Measurements from ENCODE around the gene COPB1.
"Not testable (repeated sequence)": the region's sequence is repeated elsewhere in the genome, so short reads cannot be mapped to it uniquely, and the experiment has no call there.

The COPB1 gene, protein sequence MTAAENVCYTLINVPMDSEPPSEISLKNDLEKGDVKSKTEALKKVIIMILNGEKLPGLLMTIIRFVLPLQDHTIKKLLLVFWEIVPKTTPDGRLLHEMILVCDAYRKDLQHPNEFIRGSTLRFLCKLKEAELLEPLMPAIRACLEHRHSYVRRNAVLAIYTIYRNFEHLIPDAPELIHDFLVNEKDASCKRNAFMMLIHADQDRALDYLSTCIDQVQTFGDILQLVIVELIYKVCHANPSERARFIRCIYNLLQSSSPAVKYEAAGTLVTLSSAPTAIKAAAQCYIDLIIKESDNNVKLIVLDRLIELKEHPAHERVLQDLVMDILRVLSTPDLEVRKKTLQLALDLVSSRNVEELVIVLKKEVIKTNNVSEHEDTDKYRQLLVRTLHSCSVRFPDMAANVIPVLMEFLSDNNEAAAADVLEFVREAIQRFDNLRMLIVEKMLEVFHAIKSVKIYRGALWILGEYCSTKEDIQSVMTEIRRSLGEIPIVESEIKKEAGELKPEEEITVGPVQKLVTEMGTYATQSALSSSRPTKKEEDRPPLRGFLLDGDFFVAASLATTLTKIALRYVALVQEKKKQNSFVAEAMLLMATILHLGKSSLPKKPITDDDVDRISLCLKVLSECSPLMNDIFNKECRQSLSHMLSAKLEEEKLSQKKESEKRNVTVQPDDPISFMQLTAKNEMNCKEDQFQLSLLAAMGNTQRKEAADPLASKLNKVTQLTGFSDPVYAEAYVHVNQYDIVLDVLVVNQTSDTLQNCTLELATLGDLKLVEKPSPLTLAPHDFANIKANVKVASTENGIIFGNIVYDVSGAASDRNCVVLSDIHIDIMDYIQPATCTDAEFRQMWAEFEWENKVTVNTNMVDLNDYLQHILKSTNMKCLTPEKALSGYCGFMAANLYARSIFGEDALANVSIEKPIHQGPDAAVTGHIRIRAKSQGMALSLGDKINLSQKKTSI

DNA sequence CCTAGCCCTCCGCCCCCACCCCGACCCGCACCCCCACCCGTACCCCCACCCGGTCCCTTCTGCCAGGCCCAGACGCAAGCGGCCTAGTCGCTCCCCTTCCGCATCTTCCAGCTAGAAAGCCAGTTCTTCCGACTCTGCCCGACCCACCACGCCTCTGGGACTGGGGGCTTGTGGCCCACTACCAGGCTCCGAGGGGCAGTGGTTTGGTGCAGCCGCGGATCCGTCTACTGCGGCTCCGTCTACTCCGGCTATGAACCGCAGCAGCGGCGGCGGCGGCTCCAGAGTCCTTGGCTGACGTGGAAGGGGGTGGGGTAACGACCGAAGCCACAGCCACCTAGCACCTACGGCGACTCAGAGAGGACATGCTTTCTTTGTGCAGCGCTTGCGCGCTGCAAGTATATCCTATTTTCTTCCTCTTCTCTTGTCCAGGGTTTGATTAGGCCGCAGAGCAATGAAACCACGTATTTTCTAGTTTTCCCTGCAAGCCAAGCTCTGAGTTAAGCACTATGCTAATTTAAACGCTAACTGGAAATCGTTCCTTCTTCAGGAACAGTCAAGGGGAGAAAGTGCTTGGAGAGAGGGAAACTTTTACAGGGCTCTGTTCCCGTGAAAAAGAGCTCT lies at the start of gene COPB1:
Gene COPB1, minus strand, starts transcription at position 252 of the 621 bp plus-strand sequence. CDS start 883 bp downstream, outside the sequence.
- peak; percentile 94 for DNase-seq (ENCODE audit: low spot score)

DNA sequence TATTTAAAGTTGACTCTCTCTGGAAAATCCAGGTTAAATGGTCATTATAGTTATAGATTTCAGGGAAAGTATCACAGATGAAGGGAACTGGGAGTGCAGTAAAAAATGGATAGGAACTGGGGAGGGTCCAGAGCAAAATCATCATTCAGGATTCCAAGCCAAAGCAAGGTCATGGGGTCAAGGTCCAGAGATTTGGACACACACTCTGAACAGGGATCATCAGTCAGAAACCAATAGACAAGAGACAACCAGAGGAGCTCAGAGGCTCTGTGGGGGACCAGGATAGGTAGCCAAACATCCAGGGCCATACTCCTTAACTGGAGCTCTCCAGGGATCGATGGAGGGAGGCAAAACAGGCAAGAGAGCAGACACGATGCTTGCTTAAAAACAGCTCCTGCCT lies 47.8 kb upstream of the COPB1 start:
- DNase-seq (ENCODE audit: low spot score) = no peak

DNA sequence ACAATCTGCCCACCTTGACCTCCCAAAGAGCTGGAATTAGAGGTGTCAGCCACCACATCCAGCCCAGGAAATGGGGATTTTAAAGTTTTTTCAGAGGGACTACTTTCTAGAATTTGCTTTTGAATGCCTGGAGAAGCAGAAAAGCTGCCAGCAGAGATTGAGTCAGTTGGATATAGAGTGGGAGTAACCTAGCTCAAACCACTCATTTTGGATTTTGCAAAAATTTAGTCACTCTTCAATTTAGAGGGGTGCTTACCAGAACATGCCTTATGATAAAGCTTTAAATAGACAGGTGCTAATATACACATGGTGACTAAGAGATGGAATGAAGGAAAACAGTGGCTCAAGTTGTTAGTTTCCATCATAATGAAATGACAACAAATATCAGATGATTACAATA lies 47.1 kb upstream of the COPB1 start:
- DNase-seq (ENCODE audit: low spot score) = no peak

DNA sequence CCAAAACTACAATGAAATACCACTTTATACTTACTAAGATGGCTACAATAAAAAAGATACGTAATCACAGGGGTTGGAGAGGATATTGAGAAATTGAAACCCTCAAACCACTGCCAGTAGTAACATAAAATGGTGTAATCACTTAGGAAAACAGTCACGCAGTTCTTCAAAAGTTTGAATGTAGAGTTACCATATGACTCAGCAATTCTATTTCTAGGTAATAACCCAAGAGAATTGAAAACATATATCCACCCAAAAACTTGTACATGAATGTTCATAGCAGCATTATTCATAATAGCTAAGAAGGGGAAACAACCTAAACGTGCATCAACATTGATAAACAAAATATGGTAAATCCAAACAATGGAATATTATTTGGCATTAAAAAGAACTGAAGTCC lies 45.0 kb upstream of the COPB1 start:
- peak; percentile 85 for DNase-seq (ENCODE audit: low spot score)

DNA sequence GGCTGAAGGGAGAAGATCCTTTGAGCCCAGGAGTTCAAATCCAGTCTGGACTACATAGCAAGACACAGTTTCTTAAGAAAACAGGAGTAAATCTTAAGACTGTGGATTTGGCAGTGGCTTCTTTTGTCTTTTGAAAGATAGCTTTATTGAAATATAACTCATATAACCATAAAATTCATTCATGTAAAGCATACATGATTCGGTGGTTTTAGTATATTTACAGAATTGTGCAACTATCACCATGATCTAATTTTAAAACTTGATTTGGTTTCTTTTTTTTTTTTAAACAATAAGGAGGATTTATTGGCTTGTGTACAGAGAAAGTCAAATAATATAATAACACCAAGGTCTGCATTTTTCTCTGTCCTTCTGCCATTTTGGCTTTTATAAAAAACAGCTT lies 43.6 kb upstream of the COPB1 start:
- no peak for DNase-seq (ENCODE audit: low spot score)

DNA sequence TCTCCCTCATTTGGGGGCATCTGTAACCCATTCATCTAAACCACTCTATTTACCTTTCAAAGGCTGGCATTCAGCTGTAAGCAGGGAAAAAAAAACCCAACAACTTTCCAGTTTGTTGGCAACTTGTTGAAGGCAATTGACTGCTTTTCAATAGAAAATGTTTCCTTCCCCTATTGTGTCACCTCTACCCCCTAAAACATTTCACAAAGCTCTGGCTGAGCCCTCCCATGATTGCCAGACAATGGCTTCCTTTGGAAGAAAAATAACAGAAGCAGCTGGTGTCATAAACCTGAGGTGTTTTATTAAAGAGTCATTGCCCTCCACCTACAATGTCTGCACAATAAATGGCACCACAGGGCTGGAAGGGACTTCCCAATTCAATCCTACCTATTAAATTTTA lies 42.7 kb upstream of the COPB1 start:
- DNase-seq (ENCODE audit: low spot score) = no peak

DNA sequence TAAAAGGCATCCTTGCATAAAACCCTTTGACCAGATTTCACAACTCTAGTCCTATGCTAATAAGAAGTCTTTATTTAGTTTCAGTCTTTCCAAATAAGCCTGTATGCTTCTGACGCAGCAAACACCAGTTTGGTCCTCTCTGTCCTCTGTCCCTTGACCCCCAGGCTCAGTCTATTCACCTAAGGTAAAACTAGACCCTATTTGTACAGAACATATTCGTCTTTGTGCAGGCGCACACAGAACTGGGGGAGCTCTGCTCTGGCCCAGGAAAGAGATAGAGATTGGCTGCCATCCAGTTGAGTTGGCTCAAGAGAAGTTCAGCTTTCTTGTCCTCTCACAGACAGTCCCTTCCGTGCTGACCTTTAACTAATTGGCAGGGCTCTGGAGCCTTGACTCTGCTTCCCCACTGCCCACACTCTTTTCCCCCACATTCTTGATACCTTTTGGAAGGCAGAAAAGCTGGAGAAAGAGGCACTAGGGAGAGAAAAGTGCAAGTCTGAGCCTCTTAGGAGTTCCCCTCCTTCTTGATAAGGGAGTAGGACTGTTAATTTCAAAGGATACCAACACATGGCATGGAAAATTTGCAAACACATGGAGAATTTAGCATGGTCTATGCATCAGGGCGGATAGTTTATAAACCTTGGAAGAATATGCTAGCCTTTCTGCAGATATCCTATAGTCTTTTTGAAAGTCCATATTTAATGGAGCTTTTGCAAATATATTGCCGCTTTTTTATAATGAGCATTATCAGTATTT lies 41.8 kb upstream of the COPB1 start:
- DNase-seq (ENCODE audit: low spot score) = no peak

DNA sequence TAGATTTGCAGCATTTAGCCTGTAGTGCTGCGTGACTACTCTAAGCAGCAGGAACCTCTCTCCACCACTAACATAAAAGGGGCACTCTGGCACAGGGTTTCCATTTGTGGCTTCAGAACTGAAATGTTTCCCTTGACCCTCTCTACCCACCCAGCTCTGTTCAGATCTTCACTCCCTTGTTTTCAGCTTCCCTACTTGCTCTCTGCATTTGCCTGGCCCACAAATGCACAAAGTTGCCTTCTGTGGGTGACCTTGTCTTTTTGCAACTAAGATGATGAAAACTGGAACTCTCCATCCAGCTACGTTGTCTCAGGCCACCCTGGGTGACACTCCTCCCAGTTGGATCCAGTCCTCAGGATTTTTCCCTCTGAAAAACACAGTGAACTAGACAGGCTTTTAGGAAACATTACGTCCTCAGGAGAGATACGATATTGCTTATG lies 40.4 kb upstream of the COPB1 start:
- no peak for DNase-seq (ENCODE audit: low spot score)

DNA sequence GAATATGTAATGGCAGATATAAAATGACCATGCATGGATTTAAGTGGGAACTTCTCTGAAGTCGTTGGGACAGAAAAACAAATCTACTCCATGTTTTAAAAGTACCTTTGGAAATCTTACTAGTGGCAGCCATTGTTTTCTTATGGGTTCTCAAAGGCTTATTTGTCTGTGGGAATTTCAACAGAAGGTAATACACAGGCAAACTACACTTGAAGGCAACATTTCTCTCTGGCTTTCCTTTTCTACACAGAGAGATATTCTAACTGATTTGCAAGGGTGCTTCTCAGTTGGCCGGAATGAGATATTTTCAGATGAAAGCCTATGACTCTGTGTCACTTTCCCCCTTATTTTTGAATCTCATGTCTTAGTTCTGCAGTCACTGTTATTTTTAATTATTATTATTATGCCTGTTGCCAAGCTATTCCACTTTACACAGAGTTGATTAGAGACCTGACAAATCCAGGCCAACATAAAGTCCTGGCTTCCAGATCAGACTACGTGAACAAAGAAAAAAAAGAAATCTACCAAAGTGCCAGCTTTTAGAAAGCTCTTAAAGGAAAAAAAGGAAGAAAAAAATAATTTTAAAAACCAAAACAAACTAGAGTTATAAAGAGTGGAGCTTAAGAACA lies 39.4 kb upstream of the COPB1 start:
- DNase-seq (ENCODE audit: low spot score) = no peak

DNA sequence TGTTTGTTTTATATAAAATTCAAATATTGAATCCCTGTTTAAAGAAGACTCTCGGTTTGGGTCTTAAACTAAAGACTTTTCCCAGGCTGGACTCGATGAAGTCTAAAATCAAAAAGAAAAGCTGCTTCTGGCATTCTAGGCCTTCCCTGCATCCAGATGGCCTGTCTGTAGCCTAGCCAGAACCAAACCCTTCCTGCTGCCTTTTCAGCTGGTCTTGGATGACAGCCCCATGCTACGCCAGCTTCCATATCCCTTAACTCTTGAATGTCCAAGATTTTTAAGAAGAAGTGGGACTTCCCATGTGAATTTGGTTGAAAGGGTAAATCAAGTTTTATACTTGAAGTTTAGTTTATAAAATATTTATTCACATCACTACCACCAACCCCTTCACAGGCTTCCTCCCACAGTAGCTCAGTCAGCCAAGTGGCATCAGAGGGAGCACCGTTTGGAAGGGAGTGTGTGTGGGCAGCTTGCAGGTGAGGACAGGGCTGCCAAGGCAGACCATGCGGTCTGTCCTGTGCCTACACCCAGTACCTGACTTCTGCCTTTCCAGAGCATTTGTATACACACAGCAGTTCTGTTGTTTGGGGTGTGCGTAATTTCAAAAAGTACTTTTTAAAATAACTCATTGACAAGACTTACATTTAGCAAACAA lies 38.8 kb upstream of the COPB1 start:
- no peak for DNase-seq (ENCODE audit: low spot score)

DNA sequence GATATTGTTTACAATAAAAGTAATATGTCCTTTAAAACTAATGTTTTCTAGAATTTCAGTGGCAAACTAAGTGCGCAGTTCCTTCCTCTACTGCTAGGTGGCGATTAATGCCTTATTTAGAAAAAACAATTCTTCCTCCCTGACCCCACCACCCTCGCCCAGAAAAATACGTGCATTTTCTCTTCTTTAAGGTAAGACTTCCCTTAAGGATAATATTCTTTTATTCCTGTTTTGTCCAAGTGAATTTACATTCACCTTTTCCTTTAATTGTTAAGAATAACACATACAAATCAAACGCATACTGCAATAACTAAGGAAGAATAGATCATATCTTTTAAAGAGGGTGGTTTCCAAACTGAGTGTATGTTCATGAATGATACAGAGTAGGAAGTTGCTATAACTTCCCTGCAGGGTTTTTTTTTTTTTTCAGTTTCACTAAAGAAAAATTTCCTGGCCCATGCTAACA lies 37.6 kb upstream of the COPB1 start:
- DNase-seq (ENCODE audit: low spot score) = peak; percentile 43

DNA sequence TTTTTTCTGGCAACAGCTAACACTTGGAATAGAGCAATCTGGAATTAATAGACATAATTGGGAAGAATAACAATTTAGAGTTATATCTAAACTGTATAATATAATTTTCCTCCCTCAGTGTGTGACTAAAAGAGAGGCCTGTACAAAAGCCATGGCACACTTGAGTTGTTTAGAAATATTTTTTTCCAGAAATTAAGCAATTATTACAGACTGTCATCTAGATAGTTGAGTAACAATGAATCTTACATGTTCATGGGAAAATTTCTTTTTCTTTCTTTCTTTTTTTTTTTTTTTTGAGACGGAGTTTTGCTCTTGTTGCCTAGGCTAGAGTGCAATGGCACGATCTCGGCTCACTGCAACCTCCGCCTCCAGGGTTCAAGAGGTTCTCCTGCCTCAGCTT lies 35.6 kb upstream of the COPB1 start:
- DNase-seq (ENCODE audit: low spot score) = not testable (repeated sequence)

DNA sequence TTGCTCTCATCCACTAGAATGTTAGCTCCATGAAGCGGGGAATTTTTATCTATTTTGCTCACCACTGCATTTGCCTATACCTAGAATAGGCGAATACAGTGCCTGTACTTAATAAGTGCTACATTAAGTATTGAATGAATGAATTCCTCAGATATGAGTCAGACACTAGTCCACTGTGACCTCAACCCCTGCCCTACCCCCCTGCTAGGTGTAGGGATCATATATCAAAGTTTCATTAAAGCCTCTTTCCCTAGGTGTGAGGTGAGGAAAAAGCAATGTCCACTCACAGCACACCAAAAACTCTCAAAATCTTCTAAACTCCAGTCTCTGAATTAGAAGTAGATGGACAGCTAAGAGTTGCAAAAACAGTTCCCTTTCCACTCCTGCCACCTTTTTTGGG lies 30.3 kb upstream of the COPB1 start:
- DNase-seq (ENCODE audit: low spot score) = no peak

DNA sequence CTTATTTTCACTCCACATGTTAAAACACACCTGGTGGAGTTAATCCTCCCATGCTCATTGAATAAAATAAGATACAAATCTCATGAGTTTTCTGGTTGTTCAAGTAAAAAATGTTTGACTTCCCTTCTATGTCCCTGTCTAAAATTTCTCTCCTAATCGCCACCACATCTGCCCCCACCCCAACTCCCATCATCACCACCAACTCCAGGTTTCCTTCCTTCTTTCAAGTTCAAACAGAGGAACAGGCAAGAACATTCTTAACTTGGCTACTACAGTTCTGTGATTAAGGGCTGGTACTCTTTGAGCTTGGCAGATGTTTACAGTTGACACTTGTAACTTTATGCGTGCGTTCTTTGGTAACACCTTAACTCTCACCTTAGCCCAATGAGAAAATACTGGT lies 29.7 kb upstream of the COPB1 start:
- no peak for DNase-seq (ENCODE audit: low spot score)

DNA sequence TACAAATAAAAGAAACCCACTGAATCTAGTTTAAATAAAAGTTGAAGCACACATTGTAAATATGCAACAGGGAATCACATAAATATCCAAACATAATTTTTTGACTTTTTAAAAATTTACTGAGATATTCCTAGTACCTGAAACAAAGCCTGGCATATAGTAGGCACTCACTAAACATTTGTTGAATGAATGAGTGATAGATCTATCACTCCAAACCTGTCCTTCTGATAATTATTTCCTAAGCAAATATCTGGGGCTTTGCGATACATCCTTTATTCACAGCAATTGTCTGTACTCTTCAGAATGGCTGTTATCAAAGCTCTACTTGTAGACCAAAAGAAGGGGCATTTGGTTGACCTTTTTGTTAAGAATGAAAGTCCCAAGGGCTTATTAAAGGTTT lies 23.2 kb upstream of the COPB1 start:
- no peak for DNase-seq (ENCODE audit: low spot score)

DNA sequence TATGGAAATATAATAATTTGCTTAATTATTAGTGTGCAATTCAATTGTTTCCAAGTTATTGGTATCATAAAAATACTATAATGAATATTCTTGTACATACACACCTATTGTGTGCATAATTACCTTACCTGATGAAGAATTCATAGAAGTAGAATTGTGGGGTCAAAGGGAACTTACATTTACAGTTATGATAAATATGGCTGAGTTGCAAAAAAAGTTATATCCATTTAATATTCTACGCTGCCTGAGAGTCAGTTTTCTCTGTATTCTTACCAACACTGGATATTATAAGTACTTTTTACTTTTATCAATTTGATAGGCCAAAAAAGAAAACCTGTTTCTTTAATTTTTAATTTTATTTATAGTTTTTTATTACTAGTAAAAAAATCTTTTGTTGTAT lies 22.6 kb upstream of the COPB1 start:
- DNase-seq (ENCODE audit: low spot score) = no peak

DNA sequence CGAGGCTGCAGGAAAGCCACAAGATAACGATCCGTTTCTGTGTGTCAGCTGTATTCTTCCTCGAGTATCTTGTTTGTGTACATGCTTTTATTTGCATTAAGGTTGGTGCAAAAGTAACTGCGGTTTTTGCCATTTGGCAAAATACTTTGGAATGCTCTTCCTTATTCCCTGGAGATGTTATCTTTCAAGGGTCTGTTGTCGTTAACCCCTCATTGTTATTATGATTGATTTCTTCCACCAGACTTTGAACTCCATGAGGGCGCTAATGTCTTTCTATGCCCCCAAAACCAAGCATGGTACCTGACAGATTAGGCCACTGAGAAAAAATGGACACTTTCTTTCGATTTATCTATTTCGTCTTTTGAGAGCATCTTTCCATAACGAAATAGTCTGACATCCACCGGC lies 21.1 kb upstream of the COPB1 start:
- no peak for DNase-seq (ENCODE audit: low spot score)

DNA sequence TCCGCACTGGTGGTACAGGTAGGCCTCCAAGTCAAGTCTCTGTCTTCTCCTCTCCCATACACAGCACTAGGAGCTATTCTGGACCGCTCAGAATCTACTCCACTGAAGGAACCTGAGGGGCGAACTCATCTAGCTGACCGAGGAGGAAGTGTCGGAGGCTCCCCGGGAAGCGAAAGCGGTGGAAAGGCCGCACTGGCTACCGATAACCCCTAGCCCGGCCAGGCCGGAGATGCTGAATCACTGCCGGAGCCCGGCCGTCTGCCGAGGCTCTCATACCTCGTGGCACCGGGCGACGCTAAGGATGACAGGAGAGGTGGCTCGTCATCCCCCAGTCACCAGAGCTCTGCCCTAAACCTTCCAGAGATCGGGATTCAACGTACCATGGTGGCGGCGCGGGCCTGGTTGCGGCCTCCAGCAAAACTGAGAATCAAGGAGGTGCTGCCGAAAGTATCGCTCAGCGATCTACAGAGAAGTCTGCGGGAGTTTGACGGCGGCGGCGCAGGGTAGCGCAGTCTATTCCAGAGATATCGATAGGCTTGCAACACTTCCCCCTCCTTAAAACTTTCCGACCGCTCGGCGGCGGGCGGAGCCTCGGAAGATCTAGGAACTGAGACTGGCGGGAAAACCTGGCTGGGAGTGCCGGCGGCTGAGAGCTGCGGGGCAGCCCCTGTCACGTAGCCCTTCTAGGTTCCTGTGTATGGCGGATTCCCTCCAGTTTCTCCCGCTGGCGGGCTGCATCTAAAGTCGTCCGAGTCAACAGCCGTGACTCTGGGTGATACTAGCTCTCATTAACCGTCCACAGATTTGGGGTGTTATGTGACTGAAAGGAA lies 20.5 kb upstream of the COPB1 start, which contains the start of gene PSMA1:
Gene PSMA1, minus strand, starts transcription at position 470 of the 830 bp plus-strand sequence. Its CDS starts 87 bp downstream, at position 383.
- DNase-seq (ENCODE audit: low spot score) = peak; percentile 96

DNA sequence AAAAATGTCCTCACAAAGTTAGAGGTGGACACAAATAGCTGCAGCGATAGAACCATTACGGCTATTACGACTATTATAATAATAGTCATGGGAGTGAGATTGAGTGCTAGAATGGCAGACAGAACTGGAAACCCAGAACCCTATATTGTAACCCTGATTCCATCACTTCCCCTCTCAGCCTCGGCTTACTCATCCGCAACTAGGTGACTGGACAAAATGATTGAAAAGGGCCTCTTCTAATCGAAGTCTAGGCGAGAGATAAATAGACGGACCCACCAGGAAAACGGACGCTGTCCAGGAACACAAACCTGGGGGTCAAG lies 19.9 kb upstream of the COPB1 start:
- DNase-seq (ENCODE audit: low spot score) = peak; percentile 48

DNA sequence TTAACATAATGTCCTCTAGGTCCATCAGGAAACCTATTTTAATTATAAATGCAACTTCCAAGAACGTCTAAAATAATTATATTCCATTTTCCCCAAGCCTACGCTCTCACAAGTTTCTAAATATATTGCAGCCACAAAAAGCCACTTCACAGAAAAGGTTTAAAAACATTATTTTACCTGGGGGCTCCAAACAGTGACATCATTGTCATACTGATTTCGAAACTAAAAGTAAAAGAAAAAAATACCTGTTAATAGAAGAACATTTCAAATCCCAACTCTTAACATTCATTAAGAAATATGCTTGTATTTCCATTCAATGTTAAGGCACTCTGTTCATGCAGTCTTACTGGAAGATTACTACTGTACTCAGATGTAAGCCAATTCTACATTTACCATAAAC lies 19.2 kb upstream of the COPB1 start:
- DNase-seq (ENCODE audit: low spot score) = no peak

All from activated CD4-positive, alpha-beta T cell treated with anti-CD3 and anti-CD28 coated beads, Interleukin-2, Interleukin-4, amounts not matched to agents 100 ng/mL and 50 ng/mL, durations not matched to agents 16 hours and 8 hours (primary cell).